Measurements from ENCODE around the gene DZIP1. TPM values are rescaled to one million over a fixed set of nuclear protein-coding genes. Genes with fewer than 3 reads are reported as not detected.

DZIP1 gene
- total and polyA plus RNA-seq, 12 donors, result 6.7 to 16.7 (median 9.9) TPM

DNA sequence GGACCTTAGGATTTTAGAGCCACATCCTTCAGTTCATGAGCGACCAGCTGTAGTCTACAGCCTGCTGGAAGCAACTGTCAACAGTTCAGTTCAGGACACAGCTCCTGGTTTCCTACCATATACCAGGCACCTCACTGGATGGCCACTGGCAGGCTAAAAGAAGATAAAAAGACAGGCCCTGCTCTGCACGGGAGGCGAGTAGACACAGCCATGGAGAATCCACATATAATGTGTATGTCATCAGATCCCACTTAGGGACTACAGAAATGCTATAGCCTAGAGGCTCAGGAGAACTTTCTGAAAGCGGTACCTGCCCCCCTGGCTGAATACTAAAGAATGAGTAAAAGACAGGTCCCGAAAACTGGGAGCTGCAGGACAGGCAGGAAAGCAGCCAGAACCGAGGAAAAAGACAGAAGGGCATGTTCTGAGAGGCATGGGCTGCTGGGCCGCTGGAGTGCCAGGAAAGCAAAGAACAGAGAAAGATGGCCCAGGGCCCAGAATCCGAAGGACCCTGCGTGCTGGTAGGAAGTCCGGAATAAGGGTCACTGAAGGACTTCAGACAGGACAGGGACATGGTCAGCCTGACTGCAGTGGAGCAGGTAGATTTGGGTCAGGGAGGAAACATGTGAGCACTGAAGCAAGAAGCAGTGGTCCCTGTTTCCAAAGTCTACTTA is 23.5 kb downstream of the DZIP1 start:
- H3K27me3 ChIP-seq, result no peaks in the 10 kb centered on the region
- no peak overlapping the region for H3K4me3 ChIP-seq
- intact Hi-C loops (cut with DNase I), result loop anchor here in 1 of 2 donors (10.0 kb wide), 1 partner anchor 214 kb away; no protein-coding TSS in a partner anchor
- no peaks in the 10 kb centered on the region for H3K9me3 ChIP-seq (replicated peaks in 1 of 3)
- H3K27ac ChIP-seq, result no peak overlapping the region
- peak in 5 of 7 donors; percentile 29 to 56 (median 47) for DNase-seq
- no peaks in the 10 kb centered on the region for H3K4me1 ChIP-seq (replicated peaks in 1 of 2)
- no peaks in the 10 kb centered on the region for H3K36me3 ChIP-seq (replicated peaks in 1 of 2)
- WGBS, 4 donors, result 50 to 67% (median 63%) methylated on average over 10 of the region's 10 CpGs
- TF ChIP-seq, protein P1, sequence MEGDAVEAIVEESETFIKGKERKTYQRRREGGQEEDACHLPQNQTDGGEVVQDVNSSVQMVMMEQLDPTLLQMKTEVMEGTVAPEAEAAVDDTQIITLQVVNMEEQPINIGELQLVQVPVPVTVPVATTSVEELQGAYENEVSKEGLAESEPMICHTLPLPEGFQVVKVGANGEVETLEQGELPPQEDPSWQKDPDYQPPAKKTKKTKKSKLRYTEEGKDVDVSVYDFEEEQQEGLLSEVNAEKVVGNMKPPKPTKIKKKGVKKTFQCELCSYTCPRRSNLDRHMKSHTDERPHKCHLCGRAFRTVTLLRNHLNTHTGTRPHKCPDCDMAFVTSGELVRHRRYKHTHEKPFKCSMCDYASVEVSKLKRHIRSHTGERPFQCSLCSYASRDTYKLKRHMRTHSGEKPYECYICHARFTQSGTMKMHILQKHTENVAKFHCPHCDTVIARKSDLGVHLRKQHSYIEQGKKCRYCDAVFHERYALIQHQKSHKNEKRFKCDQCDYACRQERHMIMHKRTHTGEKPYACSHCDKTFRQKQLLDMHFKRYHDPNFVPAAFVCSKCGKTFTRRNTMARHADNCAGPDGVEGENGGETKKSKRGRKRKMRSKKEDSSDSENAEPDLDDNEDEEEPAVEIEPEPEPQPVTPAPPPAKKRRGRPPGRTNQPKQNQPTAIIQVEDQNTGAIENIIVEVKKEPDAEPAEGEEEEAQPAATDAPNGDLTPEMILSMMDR (IDR thresholded peaks at IDR 0.05), result no peak
- no peak for TF ChIP-seq POLR2A (IDR thresholded peaks at IDR 0.05)

DNA sequence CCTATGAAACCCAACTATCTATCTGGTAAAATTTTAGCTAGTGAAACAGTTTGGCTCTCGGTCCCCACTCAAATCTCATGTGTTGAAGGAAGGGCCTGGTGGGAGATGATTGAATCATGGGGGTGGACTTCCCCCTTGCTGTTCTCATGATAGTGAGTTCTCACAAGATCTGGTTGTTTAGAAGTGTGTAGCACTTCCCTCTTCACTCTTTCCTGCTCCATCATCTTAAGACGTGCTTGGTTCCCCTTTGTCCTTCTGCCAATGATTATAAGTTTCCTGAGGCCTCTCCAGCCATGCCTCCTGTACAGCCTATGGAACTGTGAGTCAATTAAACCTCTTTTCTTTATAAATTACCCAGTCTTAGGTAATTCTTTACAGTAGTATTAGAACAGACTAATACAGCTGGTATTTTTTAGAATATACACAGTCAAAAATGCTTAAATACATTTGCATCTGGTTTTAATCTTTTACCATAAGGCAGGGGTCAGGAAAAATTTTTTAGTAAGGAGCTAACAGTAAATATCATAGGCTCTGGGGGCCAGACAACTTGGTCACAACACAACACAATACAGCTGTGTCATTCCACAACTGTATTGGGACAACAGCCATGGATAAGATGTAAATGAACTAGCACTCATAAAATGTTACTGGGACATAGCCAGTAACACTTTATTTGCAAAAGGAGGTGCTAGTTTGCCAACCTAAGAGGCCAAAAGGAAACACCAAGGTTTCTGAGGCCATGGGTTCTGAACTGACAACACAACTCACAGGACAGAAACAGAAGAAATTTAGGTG is 24.3 kb downstream of the DZIP1 start:
- H3K4me3 ChIP-seq, result no peak overlapping the region
- H3K9me3 ChIP-seq (replicated peaks in 1 of 3), result no peaks in the 10 kb centered on the region
- DNase-seq, result no peak
- 75 to 81% (median 77%) methylated on average over 2 of the region's 2 CpGs for WGBS, 4 donors
- no peak overlapping the region for H3K27ac ChIP-seq
- TF ChIP-seq, protein P1 (IDR thresholded peaks at IDR 0.05), result no peak
- no peaks in the 10 kb centered on the region for H3K27me3 ChIP-seq
- no peaks in the 10 kb centered on the region for H3K36me3 ChIP-seq (replicated peaks in 1 of 2)
- H3K4me1 ChIP-seq (replicated peaks in 1 of 2), result no peaks in the 10 kb centered on the region
- intact Hi-C loops (cut with DNase I), result loop anchor here in 1 of 2 donors (10.0 kb wide), 1 partner anchor 215 kb away; no protein-coding TSS in a partner anchor

DNA sequence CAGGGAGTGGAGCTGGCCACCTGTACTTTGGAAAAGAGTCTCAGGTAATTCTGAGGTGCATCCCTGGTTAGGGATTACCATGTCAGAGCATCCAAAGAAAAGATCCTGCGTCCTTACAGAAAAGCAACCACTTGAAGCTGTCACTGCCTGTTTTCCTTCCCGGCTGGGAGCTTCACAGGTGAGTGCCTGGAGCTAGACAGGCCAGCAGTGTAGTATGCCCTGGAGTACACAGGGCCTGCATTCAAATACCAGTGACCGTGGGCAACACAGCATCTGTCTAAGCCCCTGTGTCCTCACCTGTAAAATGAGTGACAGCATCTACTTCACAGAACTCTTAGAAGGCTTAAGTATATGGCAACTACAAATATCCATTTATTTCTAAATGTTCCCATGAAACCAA is 29.0 kb downstream of the DZIP1 start:
- TF ChIP-seq POLR2A (IDR thresholded peaks at IDR 0.05), result no peak
- TF ChIP-seq, protein P1 (IDR thresholded peaks at IDR 0.05), result no peak
- DNase-seq, result no peak
- H3K4me1 ChIP-seq (replicated peaks in 1 of 2), result no peaks in the 10 kb centered on the region
- no peak overlapping the region for H3K27ac ChIP-seq
- H3K9me3 ChIP-seq (replicated peaks in 1 of 3), result no peaks in the 10 kb centered on the region
- intact Hi-C loops (cut with DNase I), result no loop called here
- no peaks in the 10 kb centered on the region for H3K27me3 ChIP-seq
- WGBS, 4 donors, result 87 to 91% (median 89%) methylated on average over 3 of the region's 3 CpGs
- H3K36me3 ChIP-seq (replicated peaks in 1 of 2), result no peaks in the 10 kb centered on the region
- H3K4me3 ChIP-seq, result no peak overlapping the region

DNA sequence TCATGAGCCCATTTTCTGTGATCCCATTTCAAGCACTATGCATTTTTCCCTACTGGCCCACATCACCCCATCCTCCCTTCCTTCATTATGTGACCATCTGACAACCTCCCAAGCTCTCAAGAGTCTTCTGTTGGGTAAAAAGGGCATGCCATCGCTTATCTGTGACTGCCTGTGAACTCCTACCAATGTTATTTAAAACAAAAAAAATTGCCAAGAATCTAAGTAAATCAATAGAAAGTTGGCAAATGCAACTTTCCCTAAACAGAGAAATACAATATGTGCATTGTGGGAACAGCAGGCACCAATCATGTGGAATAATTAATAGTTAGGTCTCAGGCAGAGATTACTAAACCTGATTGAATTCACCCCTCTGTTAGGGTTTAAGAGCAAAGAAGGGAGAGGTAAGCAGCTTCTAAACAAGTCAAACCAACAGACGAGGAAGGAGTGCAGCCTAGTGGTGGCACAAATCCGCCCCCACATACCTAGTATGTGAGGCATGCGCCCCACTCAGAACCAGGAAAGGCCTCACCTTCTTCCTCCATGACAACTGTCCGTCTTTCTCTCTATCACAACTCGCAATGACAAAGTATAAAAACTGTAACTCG is 29.8 kb downstream of the DZIP1 start:
- TF ChIP-seq, protein P1 (IDR thresholded peaks at IDR 0.05), result no peak
- TF ChIP-seq POLR2A (IDR thresholded peaks at IDR 0.05), result no peak
- no peak for DNase-seq
- Histone ChIP-seq H3K9me3 (replicated peaks in 1 of 3) (no peaks in the 10 kb centered on the region), H3K4me1 (replicated peaks in 1 of 2) (no peaks in the 10 kb centered on the region), H3K27ac (no peak overlapping the region), H3K4me3 (no peak overlapping the region), H3K36me3 (replicated peaks in 1 of 2) (no peaks in the 10 kb centered on the region), H3K27me3 (no peaks in the 10 kb centered on the region)
- intact Hi-C loops (cut with DNase I), result no loop called here
- WGBS, 4 donors, result 82 to 96% (median 90%) methylated on average over 7 of the region's 7 CpGs

Data from adrenal gland (tissue), 12 donors.